ENCODE data around the gene RBM11. TPM values are rescaled to one million over a fixed set of nuclear protein-coding genes. Genes with fewer than 3 reads are reported as not detected.

RBM11 gene
- total and polyA plus RNA-seq, 8 donors, result 1.2 to 1.9 (median 1.5) TPM; not detected in 3

- no peaks in the 10 kb centered on the region for H3K4me1 ChIP-seq
- intact Hi-C loops (cut with DNase I; ENCODE audit: low total_unique reads), result no loop called here
- no peak overlapping the region for H3K4me3 ChIP-seq
- no peak overlapping the region for H3K27ac ChIP-seq
- H3K36me3 ChIP-seq, result no peaks in the 10 kb centered on the region
- H3K27me3 ChIP-seq, result no peaks in the 10 kb centered on the region
- no peaks in the 10 kb centered on the region for H3K9me3 ChIP-seq
- TF ChIP-seq EP300 (IDR thresholded peaks at IDR 0.05) (no peak), POLR2A (IDR thresholded peaks at IDR 0.05) (no peak), POLR2AphosphoS5 (IDR thresholded peaks at IDR 0.05) (no peak), CTCF (IDR thresholded peaks at IDR 0.05) (no peak)
- DNase-seq, result no peak
Observed at GRCh38 chr21:14244911-14245310, 29.0 kb downstream of the RBM11 start.

GRCh38 chr21:14245711-14246110, 29.8 kb downstream of the RBM11 start:
- H3K27ac ChIP-seq, result no peak overlapping the region
- H3K9me3 ChIP-seq, result no peaks in the 10 kb centered on the region
- TF ChIP-seq POLR2AphosphoS5 (IDR thresholded peaks at IDR 0.05) (no peak), EP300 (IDR thresholded peaks at IDR 0.05) (no peak), POLR2A (IDR thresholded peaks at IDR 0.05) (no peak), CTCF (IDR thresholded peaks at IDR 0.05) (no peak)
- H3K36me3 ChIP-seq, result no peaks in the 10 kb centered on the region
- H3K4me1 ChIP-seq, result no peaks in the 10 kb centered on the region
- H3K27me3 ChIP-seq, result no peaks in the 10 kb centered on the region
- no peak overlapping the region for H3K4me3 ChIP-seq
- intact Hi-C loops (cut with DNase I; ENCODE audit: low total_unique reads), result no loop called here
- no peak for DNase-seq

DNA sequence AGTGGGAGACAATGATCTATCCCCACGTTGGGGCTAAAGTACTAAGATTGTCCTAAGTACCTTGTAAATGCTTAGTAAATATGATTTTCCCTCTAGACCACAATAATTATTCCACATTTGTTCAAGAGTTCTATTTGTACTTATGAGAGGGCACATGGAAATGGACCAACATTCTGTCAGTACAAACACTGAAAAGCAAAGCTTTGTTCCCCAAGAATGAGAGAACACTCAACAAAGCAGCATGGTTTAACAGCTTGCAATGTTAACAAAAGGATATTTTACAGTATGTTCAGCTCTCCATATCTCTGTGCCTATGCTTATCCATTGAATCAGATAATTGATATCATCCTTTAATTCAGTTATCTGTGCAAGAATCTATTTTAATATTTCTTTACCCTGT, 35.4 kb downstream of the RBM11 start:
- DNase-seq, result no peak
- no peaks in the 10 kb centered on the region for H3K27me3 ChIP-seq
- no peak for TF ChIP-seq CTCF (IDR thresholded peaks at IDR 0.05)
- TF ChIP-seq POLR2AphosphoS5 (IDR thresholded peaks at IDR 0.05), result no peak
- TF ChIP-seq EP300 (IDR thresholded peaks at IDR 0.05), result no peak
- no peak for TF ChIP-seq POLR2A (IDR thresholded peaks at IDR 0.05)
- no peak overlapping the region for H3K4me3 ChIP-seq
- no peaks in the 10 kb centered on the region for H3K36me3 ChIP-seq
- no peaks in the 10 kb centered on the region for H3K9me3 ChIP-seq
- H3K27ac ChIP-seq, result no peak overlapping the region
- 15 to 27% (median 19%) methylated on average over 1 of the region's 1 CpG for WGBS, 5 donors
- H3K4me1 ChIP-seq, result peaks cover 0 to 9% (median 4%) of the 10 kb centered on the region in 4 donors
- intact Hi-C loops (cut with DNase I; ENCODE audit: low total_unique reads), result no loop called here

GRCh38 chr21:14259747-14260146, 43.8 kb downstream of the RBM11 start:
- H3K9me3 ChIP-seq, result no peaks in the 10 kb centered on the region
- TF ChIP-seq POLR2AphosphoS5 (IDR thresholded peaks at IDR 0.05) (no peak), CTCF (IDR thresholded peaks at IDR 0.05) (peak in 5 of 7 experiments; percentile 27 to 47 (median 36))
- H3K4me1 ChIP-seq, result peaks cover 0 to 17% (median 5%) of the 10 kb centered on the region in 4 donors
- intact Hi-C loops (cut with DNase I; ENCODE audit: low total_unique reads), result no loop called here
- no peak overlapping the region for H3K27ac ChIP-seq
- DNase-seq, result peak in 1 of 2 donors; percentile 84
- H3K4me3 ChIP-seq, result no peak overlapping the region
- H3K27me3 ChIP-seq, result no peaks in the 10 kb centered on the region
- 20 to 33% (median 25%) methylated on average over 3 of the region's 3 CpGs for WGBS, 5 donors
- H3K36me3 ChIP-seq, result no peaks in the 10 kb centered on the region

Measured in stomach (tissue), 9 donors.